Trophoblast cell (in vitro differentiated cells and primary cell): ENCODE data around the gene CAPZB.
"Not testable (repeated sequence)": the region's sequence is repeated elsewhere in the genome, so short reads cannot be mapped to it uniquely, and the experiment has no call there.

ENCODE experiments used
- DNase-seq, 2 donors: peaks; one replicate each; pipeline ENCODE4 v3.0.0-alpha.2; 2016
- H2AFZ ChIP-seq: 2 replicates; pipeline ENCODE4 v1.6.1; 2013; ENCODE audit warnings: low read length, moderate library complexity, mild to moderate bottlenecking; ENCODE audit not compliant: insufficient read depth, poor library complexity
- H2AK5ac ChIP-seq: 2 replicates; pipeline ENCODE4 v1.6.1; 2013; ENCODE audit warnings: mild to moderate bottlenecking, low read length
- H2BK120ac ChIP-seq: 2 replicates; pipeline ENCODE4 v1.6.1; 2013; ENCODE audit warnings: low read length, mild to moderate bottlenecking, moderate library complexity; ENCODE audit not compliant: insufficient read depth, poor library complexity
- H2BK12ac ChIP-seq: 2 replicates; pipeline ENCODE4 v1.6.1; 2013; ENCODE audit warnings: mild to moderate bottlenecking, low read length, moderate library complexity
- H2BK5ac ChIP-seq: 2 replicates; pipeline ENCODE4 v1.6.1; 2013; ENCODE audit warnings: low read length, low read depth, moderate library complexity, mild to moderate bottlenecking; ENCODE audit not compliant: poor library complexity
- H3K14ac ChIP-seq: 2 replicates; pipeline ENCODE4 v1.6.1; 2013; ENCODE audit warnings: mild to moderate bottlenecking, low read length
- H3K18ac ChIP-seq: 2 replicates; pipeline ENCODE4 v1.6.1; 2013; ENCODE audit warnings: mild to moderate bottlenecking, low read length
- H3K23ac ChIP-seq: 2 replicates; pipeline ENCODE4 v1.6.1; 2013; ENCODE audit warnings: low read length
- H3K27ac ChIP-seq: 2 replicates; pipeline ENCODE4 v1.5.1; 2013; ENCODE audit warnings: low read depth, mild to moderate bottlenecking, inconsistent platforms, low read length, moderate library complexity
- H3K27me3 ChIP-seq: 2 replicates; pipeline ENCODE4 v1.6.1; 2013; ENCODE audit warnings: inconsistent platforms, mild to moderate bottlenecking, low read length, moderate library complexity; ENCODE audit not compliant: insufficient read depth
- H3K36me3 ChIP-seq, 2 experiments: 1 replicate in 1 of 2; 2 replicates in 1 of 2; pipeline ENCODE4 v1.6.1; 2013; ENCODE audit warnings: low read length in 2 of 2, mild to moderate bottlenecking in 2 of 2, moderate library complexity in 1 of 2; ENCODE audit not compliant: insufficient read depth in 2 of 2, control insufficient read depth in 1 of 2
- H3K4ac ChIP-seq: 2 replicates; pipeline ENCODE4 v1.6.1; 2013; ENCODE audit warnings: low read depth, mild to moderate bottlenecking, low read length, moderate library complexity
- H3K4me1 ChIP-seq, 2 experiments: 1 replicate in 1 of 2; 2 replicates in 1 of 2; pipeline ENCODE4 v1.6.1; 2013; ENCODE audit warnings: low read length in 2 of 2, mild to moderate bottlenecking in 2 of 2, moderate library complexity in 1 of 2; ENCODE audit not compliant: insufficient read depth in 2 of 2, control insufficient read depth in 1 of 2
- H3K4me2 ChIP-seq: 2 replicates; pipeline ENCODE4 v1.6.1; 2013; ENCODE audit warnings: inconsistent platforms, mild to moderate bottlenecking, low read length, moderate library complexity
- H3K4me3 ChIP-seq: 2 replicates; pipeline ENCODE4 v1.5.1; 2013; ENCODE audit warnings: mild to moderate bottlenecking, low read depth, low read length, inconsistent platforms
- H3K79me1 ChIP-seq: one replicate; pipeline ENCODE4 v1.6.1; 2013; ENCODE audit warnings: low read length
- H3K79me2 ChIP-seq: 2 replicates; pipeline ENCODE4 v1.6.1; 2013; ENCODE audit warnings: low read length, mild to moderate bottlenecking; ENCODE audit not compliant: control insufficient read depth, insufficient read depth, poor library complexity
- H3K9ac ChIP-seq: 2 replicates; pipeline ENCODE4 v1.6.1; 2013; ENCODE audit warnings: mild to moderate bottlenecking, low read length
- H3K9me3 ChIP-seq: 2 replicates; pipeline ENCODE4 v1.6.1; 2013; ENCODE audit warnings: low read depth, mild to moderate bottlenecking, control low read depth, inconsistent platforms, low read length; ENCODE audit not compliant: insufficient read depth
- H4K12ac ChIP-seq: 2 replicates; pipeline ENCODE4 v1.6.1; 2013; ENCODE audit warnings: low read depth, mild to moderate bottlenecking, low read length, moderate library complexity
- H4K8ac ChIP-seq: 2 replicates; pipeline ENCODE4 v1.6.1; 2013; ENCODE audit warnings: low read depth, mild to moderate bottlenecking, low read length, moderate library complexity
- H4K91ac ChIP-seq: one replicate; pipeline ENCODE4 v1.6.1; 2013; ENCODE audit warnings: low read depth, mild to moderate bottlenecking, low read length, moderate library complexity
- WGBS: extraction: QIAGEN DNeasy Blood & Tissue Kit; methylation state at CpG from one replicate; pipeline ENCODE4 v1.1.7; 2013; ENCODE audit warnings: missing lambda C conversion rate; ENCODE audit not compliant: insufficient read length, insufficient coverage; ENCODE audit errors: extremely low coverage; 5-methylcytosine and 5-hydroxymethylcytosine counted together

CAPZB gene

GRCh38 chr1:19514391-19514831, 29.1 kb upstream of the CAPZB start:
- H2AK5ac ChIP-seq: no peak overlapping the region
- no peak overlapping the region for H2BK5ac ChIP-seq
- no peak overlapping the region for H3K4me3 ChIP-seq
- no peak overlapping the region for H3K4me2 ChIP-seq
- H2BK120ac ChIP-seq: no peak overlapping the region
- H3K27me3 ChIP-seq: no peaks in the 10 kb centered on the region
- no peak overlapping the region for H4K91ac ChIP-seq
- H3K18ac ChIP-seq: no peak overlapping the region
- no peaks in the 10 kb centered on the region for H3K79me2 ChIP-seq
- no peak overlapping the region for H3K23ac ChIP-seq
- H3K4me1 ChIP-seq: no peaks in the 10 kb centered on the region
- no peak for DNase-seq
- H2BK12ac ChIP-seq: no peak overlapping the region
- H3K36me3 ChIP-seq: no peaks in the 10 kb centered on the region
- H3K79me1 ChIP-seq: no peaks in the 10 kb centered on the region
- no peak overlapping the region for H4K12ac ChIP-seq
- no peak overlapping the region for H3K27ac ChIP-seq
- H4K8ac ChIP-seq: no peak overlapping the region
- WGBS: no CpG with 5 or more reads among the region's 7 CpGs
- H3K9ac ChIP-seq: no peak overlapping the region
- no peaks in the 10 kb centered on the region for H3K9me3 ChIP-seq
- no peak overlapping the region for H2AFZ ChIP-seq
- no peak overlapping the region for H3K4ac ChIP-seq
- no peak overlapping the region for H3K14ac ChIP-seq

DNA sequence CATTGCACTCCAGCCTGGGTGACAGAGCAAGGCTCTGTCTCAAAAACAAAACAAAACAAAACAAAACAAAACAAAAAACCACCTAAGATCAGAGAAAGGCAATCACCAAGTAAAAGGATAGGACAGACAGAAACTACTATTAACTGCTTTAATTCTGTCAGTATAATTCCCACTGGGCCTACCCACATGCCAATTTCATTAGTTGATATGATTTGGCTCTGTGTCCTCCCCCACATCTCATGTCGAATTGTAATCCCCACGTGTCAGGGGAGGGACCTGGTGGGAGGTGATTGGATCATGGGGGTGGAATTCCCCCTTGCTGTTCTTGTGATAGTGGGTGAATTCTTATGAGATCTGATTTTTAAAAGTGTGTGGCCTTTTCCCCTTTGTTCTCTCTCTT, 27.2 kb upstream of the CAPZB start:
- Histone ChIP-seq H4K12ac (no peak overlapping the region), H2AK5ac (no peak overlapping the region), H3K27me3 (no peaks in the 10 kb centered on the region), H3K79me2 (no peaks in the 10 kb centered on the region), H3K36me3 (no peaks in the 10 kb centered on the region), H2BK5ac (no peak overlapping the region), H2AFZ (no peak overlapping the region), H3K79me1 (no peaks in the 10 kb centered on the region), H4K8ac (no peak overlapping the region), H2BK120ac (no peak overlapping the region), H3K9ac (no peak overlapping the region), H3K4me3 (no peak overlapping the region), H2BK12ac (no peak overlapping the region), H4K91ac (no peak overlapping the region), H3K4me1 (no peaks in the 10 kb centered on the region), H3K23ac (no peak overlapping the region), H3K9me3 (no peaks in the 10 kb centered on the region), H3K4me2 (no peak overlapping the region), H3K18ac (no peak overlapping the region), H3K27ac (no peak overlapping the region), H3K14ac (no peak overlapping the region), H3K4ac (no peak overlapping the region)
- no peak for DNase-seq
- no CpG with 5 or more reads among the region's 2 CpGs for WGBS

DNA sequence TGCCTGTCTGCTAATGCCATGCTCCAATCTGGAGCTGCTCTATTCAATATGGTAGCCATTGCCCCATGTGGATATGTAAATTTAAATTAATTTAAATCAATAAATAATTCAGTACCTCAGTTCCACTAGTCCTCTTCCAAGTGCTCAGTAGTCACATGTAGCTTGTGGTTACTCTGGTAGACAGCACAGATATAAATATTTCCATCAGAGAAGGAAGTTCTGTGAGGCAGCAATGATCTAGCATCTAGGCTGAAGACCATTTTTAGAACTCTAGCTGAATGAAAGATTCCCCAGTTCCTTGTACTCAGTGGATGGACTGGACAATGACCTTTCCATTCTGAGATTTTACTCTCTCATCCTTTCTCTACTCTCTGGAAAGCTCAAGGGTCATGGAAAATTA, 25.8 kb upstream of the CAPZB start:
- H3K9ac ChIP-seq: no peak overlapping the region
- H4K8ac ChIP-seq: no peak overlapping the region
- H2AFZ ChIP-seq: no peak overlapping the region
- no peak overlapping the region for H3K4me3 ChIP-seq
- H3K79me1 ChIP-seq: no peaks in the 10 kb centered on the region
- no peak overlapping the region for H3K23ac ChIP-seq
- H3K4me1 ChIP-seq: no peaks in the 10 kb centered on the region
- no peaks in the 10 kb centered on the region for H3K36me3 ChIP-seq
- H3K4ac ChIP-seq: no peak overlapping the region
- no peaks in the 10 kb centered on the region for H3K9me3 ChIP-seq
- no peak overlapping the region for H3K27ac ChIP-seq
- H3K14ac ChIP-seq: no peak overlapping the region
- H2AK5ac ChIP-seq: no peak overlapping the region
- no peak for DNase-seq
- no peaks in the 10 kb centered on the region for H3K79me2 ChIP-seq
- no peak overlapping the region for H2BK5ac ChIP-seq
- H3K27me3 ChIP-seq: no peaks in the 10 kb centered on the region
- no peak overlapping the region for H2BK12ac ChIP-seq
- H3K4me2 ChIP-seq: no peak overlapping the region
- H2BK120ac ChIP-seq: no peak overlapping the region
- no peak overlapping the region for H4K12ac ChIP-seq
- no peak overlapping the region for H3K18ac ChIP-seq
- H4K91ac ChIP-seq: no peak overlapping the region

- H3K27ac ChIP-seq, H3K9ac ChIP-seq, H3K23ac ChIP-seq, H3K9me3 ChIP-seq, H2BK5ac ChIP-seq, H2BK120ac ChIP-seq, H2BK12ac ChIP-seq, H3K18ac ChIP-seq, H3K4me3 ChIP-seq, H2AFZ ChIP-seq, H3K14ac ChIP-seq, DNase-seq, H4K91ac ChIP-seq, H4K8ac ChIP-seq, H3K4me2 ChIP-seq, H3K27me3 ChIP-seq, H3K4ac ChIP-seq, H3K79me1 ChIP-seq, H2AK5ac ChIP-seq, H3K36me3 ChIP-seq, H3K4me1 ChIP-seq, H3K79me2 ChIP-seq, H4K12ac ChIP-seq: not testable (repeated sequence)
- no CpG with 5 or more reads among the region's 8 CpGs for WGBS
Measured at GRCh38 chr1:19509647-19510046, 24.3 kb upstream of the CAPZB start.
